GM06990 (cell line): Measurements from ENCODE around the gene CAMK1D.

Experiments
- DNase-seq: peaks from one replicate; pipeline ENCODE4 v3.0.0-alpha.2; 2011; ENCODE audit not compliant: insufficient read length; ENCODE audit errors: extremely low read depth
- H3K27me3 ChIP-seq: replicated peaks from 2 replicates; pipeline ENCODE4 v1.6.0; 2011; ENCODE audit warnings: low read length; ENCODE audit not compliant: control insufficient read depth, insufficient read depth
- H3K36me3 ChIP-seq: 2 replicates; pipeline ENCODE4 v1.5.1; 2011; ENCODE audit warnings: low read length; ENCODE audit not compliant: control insufficient read depth, insufficient read depth
- H3K4me3 ChIP-seq: replicated peaks from 2 replicates; pipeline ENCODE4 v1.5.1; 2011; ENCODE audit warnings: low read depth, mild to moderate bottlenecking, control low read depth, low read length
- TF ChIP-seq, protein P1 (sequence below): IDR thresholded peaks from 2 replicates; pipeline ENCODE4 v1.5.1; 2011; ENCODE audit warnings: low read length, control low read depth, mild to moderate bottlenecking, inconsistent platforms; ENCODE audit not compliant: insufficient read depth, poor library complexity, severe bottlenecking

The CAMK1D gene

DNA sequence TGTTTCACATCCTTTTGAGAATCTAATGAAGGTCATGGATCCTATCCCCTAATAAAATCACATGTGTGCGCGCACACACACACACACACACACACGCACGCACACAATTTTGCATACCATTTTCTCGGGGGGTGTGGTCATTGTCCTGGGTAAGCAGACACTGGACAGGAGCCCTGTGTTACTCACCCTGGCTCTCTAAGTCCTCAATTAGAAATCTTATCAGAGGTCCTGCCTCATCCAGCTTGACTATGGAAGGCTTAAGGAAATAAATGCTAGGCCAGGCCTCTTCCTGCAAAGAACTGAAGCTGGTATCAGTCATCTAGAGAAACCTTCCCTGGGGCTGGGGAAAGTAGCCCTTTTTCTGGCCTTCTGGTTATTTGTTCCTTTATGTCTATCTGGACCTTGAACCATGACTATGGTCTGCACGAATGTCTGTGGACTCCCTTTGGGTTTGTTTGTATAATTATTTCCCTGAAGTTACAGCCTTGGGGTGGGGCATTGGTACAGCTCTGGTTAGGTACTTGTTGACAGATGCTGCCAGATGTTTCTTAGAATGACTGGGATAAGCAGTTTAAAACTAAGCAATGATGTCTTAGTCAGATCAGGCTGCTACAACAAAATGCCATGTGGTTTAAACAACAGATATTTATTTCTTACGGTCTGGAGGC is 443.7 kb downstream of the CAMK1D start:
- no peak overlapping the region for H3K4me3 ChIP-seq
- TF ChIP-seq, protein P1, sequence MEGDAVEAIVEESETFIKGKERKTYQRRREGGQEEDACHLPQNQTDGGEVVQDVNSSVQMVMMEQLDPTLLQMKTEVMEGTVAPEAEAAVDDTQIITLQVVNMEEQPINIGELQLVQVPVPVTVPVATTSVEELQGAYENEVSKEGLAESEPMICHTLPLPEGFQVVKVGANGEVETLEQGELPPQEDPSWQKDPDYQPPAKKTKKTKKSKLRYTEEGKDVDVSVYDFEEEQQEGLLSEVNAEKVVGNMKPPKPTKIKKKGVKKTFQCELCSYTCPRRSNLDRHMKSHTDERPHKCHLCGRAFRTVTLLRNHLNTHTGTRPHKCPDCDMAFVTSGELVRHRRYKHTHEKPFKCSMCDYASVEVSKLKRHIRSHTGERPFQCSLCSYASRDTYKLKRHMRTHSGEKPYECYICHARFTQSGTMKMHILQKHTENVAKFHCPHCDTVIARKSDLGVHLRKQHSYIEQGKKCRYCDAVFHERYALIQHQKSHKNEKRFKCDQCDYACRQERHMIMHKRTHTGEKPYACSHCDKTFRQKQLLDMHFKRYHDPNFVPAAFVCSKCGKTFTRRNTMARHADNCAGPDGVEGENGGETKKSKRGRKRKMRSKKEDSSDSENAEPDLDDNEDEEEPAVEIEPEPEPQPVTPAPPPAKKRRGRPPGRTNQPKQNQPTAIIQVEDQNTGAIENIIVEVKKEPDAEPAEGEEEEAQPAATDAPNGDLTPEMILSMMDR = no peak
- H3K27me3 ChIP-seq = no peaks in the 10 kb centered on the region
- no peaks in the 10 kb centered on the region for H3K36me3 ChIP-seq
- no peak for DNase-seq

DNA sequence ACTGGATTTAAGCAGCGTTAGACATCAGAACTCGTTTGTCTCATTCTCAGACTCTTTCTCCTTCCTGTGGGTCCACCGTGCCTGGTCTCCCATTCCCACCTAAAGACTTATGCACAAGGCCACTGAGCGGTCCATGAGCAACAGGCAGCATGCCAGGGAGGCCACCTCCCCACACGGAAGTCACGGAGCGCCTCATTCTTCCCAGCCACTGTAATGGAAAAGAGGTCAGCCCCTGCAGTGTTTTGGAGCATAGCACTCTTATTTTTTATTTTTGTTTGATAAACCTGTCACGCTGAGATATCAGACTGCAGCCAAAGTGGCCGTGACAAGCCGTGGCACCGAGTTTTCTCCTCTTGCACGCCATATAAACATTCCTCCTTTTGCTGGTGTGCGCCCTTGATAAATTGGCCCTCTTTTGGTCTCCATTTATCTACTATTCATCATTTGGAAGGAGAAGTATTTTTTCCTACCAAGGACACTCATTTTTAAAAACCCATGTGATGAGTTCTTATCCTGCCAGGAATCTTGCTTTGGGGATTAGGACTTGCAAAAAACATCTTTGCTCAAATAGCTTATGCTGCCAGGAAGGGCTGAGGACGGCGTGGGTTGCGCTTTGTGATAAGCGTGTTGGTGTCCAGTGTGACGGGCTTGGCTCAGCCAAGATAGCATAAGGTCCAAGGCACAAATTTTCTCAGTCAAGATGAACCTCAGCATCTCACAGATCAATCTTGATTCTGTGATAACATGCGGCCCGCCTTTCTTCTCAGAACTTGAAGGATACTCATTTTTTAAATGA is 446.2 kb downstream of the CAMK1D start:
- Histone ChIP-seq H3K4me3 (no peak overlapping the region), H3K27me3 (no peaks in the 10 kb centered on the region), H3K36me3 (no peaks in the 10 kb centered on the region)
- DNase-seq = no peak
- TF ChIP-seq, protein P1 = no peak

DNA sequence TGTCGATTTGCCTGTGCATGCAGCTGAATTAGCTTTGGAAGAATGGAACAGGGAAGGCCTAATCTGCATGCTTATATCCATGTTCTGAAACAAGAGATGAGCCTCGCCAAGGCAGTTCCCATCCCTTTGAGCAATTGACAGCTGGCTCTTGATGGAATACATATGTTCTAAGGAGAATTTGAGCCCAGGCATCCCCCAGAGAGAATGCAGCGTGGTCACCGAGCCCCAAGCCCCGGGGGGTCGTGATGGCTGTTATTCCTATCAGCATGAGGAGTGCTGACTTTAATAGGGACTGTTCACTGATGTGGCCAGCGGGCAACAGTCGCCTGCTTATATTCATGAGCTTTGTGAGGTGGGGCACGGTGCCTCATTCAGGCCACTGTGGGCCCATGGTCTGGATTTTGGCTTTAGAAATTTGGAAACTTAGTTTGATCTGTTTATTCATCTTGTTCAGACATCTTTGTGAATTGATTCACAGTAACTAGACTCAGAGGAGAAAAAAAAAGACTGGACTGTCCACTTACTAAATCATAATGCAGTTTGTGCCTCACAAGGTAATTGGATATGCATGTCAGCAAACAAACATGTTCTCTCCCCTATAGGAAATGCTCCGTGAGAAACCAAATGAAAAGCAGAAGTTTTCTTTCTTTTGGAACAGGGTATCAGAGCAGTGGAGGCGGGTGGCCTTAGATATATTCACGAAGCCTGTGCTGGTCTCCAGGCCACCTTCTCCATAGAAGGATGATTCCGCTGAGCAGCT is 447.2 kb downstream of the CAMK1D start:
- H3K36me3 ChIP-seq = no peaks in the 10 kb centered on the region

DNA sequence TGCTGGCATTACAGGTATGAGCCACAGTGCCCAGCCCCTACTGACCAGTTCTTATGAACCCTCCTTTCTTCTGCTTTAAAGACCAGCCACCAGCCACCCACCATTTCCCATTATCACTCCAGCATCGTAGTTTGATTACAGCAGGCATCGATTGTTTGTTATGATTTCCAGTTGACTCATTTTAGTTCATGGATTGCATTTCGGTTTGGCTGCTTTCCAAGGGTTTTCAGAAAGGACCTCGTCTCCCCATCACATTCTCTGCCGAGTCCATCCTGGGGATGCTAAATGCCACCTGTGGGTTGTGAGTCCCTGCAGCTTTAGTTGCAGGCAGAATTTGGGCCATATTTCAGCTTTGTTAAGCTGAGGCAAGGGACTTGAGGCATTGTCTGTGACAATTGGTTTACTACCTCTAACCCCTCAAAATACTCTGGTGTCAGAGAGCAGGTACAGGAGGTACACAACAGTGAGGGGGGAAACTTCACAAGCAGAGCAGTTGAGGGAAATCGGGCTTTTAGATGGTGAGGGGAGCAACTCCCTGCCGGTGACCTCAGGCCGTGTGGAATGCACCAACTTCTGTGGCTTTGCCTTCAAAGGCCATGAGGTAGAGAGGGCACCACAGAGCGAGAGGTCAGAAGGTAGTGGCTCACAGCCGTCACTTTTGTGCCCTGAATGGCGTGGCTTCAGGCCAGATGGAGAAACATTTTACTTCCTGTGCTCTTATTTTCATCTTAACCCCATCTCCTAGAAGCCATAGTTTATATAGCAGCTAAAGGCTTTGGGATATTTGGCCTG is 448.3 kb downstream of the CAMK1D start:
- TF ChIP-seq, protein P1 = no peak
- Histone ChIP-seq H3K36me3 (no peaks in the 10 kb centered on the region), H3K4me3 (no peak overlapping the region), H3K27me3 (no peaks in the 10 kb centered on the region)
- no peak for DNase-seq

More for the DNA sequence above, 447.2 kb downstream of the CAMK1D start:
- no peak for DNase-seq
- TF ChIP-seq, protein P1 = no peak
- H3K4me3 ChIP-seq = no peak overlapping the region
- H3K27me3 ChIP-seq = no peaks in the 10 kb centered on the region

- H3K4me3 ChIP-seq = no peak overlapping the region
- H3K36me3 ChIP-seq = no peaks in the 10 kb centered on the region
- H3K27me3 ChIP-seq = no peaks in the 10 kb centered on the region
- no peak for DNase-seq
- TF ChIP-seq, protein P1 = no peak
Observed at GRCh38 chr10:12799144-12799543, 449.8 kb downstream of the CAMK1D start.
